Measurements from ENCODE around the gene PLPP1. TPM values are rescaled to one million over a fixed set of nuclear protein-coding genes. Genes with fewer than 3 reads are reported as not detected.

The PLPP1 gene
- polyA plus RNA-seq, 1 of the 3 experiments (the other 2 are of a cell fraction) = 32.8 TPM

GRCh38 chr5:55441107-55441771 is 93.5 kb downstream of the PLPP1 start:
- no peaks in the 10 kb centered on the region for H3K9me3 ChIP-seq
- no peaks in the 10 kb centered on the region for H3K27me3 ChIP-seq (ENCODE audit: insufficient read depth)
- no peak for TF ChIP-seq FOXJ3 (CRISPR knock-in tag; IDR thresholded peaks at IDR 0.05)
- no peak for TF ChIP-seq SIN3A (IDR thresholded peaks at IDR 0.05; ENCODE audit: borderline replicate concordance, low read depth, low read length)
- no peak for TF ChIP-seq POLR2AphosphoS5 (IDR thresholded peaks at IDR 0.05; ENCODE audit: low read depth, low read length)
- TF ChIP-seq CTCF (IDR thresholded peaks at IDR 0.05) = no peak
- no peak for TF ChIP-seq GATA2 (CRISPR knock-in tag; IDR thresholded peaks at IDR 0.05)
- TF ChIP-seq FOSL2 (IDR thresholded peaks at IDR 0.05; ENCODE audit: borderline replicate concordance, low read depth) = no peak
- TF ChIP-seq TEAD4 (IDR thresholded peaks at IDR 0.05; ENCODE audit: borderline replicate concordance, insufficient read depth) = no peak
- no peak for TF ChIP-seq EP300 (IDR thresholded peaks at IDR 0.05; ENCODE audit: borderline replicate concordance in 1 of 2, low read depth in 1 of 2, low read length in 1 of 2)
- TF ChIP-seq REST (IDR thresholded peaks at IDR 0.05; ENCODE audit: low read depth, low read length) = no peak
- TF ChIP-seq TAF1 (IDR thresholded peaks at IDR 0.05; ENCODE audit: borderline replicate concordance, low read depth, low read length) = no peak
- no peak for TF ChIP-seq YY1 (IDR thresholded peaks at IDR 0.05; ENCODE audit: low read depth)
- no peak for TF ChIP-seq RFX5 (IDR thresholded peaks at IDR 0.05; ENCODE audit: low read length)
- TF ChIP-seq FOXM1 (IDR thresholded peaks at IDR 0.05; ENCODE audit: low read depth) = no peak
- TF ChIP-seq, protein P1, sequence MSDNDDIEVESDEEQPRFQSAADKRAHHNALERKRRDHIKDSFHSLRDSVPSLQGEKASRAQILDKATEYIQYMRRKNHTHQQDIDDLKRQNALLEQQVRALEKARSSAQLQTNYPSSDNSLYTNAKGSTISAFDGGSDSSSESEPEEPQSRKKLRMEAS (IDR thresholded peaks at IDR 0.05; ENCODE audit: low read depth) = no peak
- peaks cover 31 to 32% of the 10 kb centered on the region in 2 experiments for H3K4me1 ChIP-seq (ENCODE audit: control insufficient read depth in 1 of 2, insufficient read depth in 2 of 2, low read depth in 1 of 2, low read length in 1 of 2)
- no peaks in the 10 kb centered on the region for H3K36me3 ChIP-seq (replicated peaks in 1 of 2; ENCODE audit: control insufficient read depth in 1 of 2, insufficient read depth in 2 of 2, low read length in 1 of 2)
- H4K20me1 ChIP-seq (ENCODE audit: insufficient read depth) = no peaks in the 10 kb centered on the region
- WGBS (ENCODE audit: low lambda C conversion rate) = 87% methylated on average over 3 of the region's 3 CpGs
- H3K79me2 ChIP-seq (ENCODE audit: insufficient read depth) = no peaks in the 10 kb centered on the region; the same call in 1 of the 2 replicates
- no peak overlapping the region for H2AFZ ChIP-seq (ENCODE audit: low read depth)
- ChIA-PET CTCF (interaction anchor here (1.2 kb wide), 1 partner anchor 250 kb away, joined by 5 read pairs; no protein-coding TSS in a partner anchor), POLR2A (no interaction called here)
- H3K27ac ChIP-seq (ENCODE audit: low read depth in 2 of 2, low read length in 1 of 2) = peak overlapping the region in 1 of 2 experiments; percentile 58; a peak in 3 of 4 replicates
- no peak overlapping the region for H3K4me2 ChIP-seq
- H3F3A ChIP-seq (replicated peaks; ENCODE audit: insufficient read depth) = peaks cover 27% of the 10 kb centered on the region
- no peak overlapping the region for H3K4me3 ChIP-seq (ENCODE audit: low read depth in 2 of 2, low read length in 1 of 2)
- H3K9ac ChIP-seq = no peak overlapping the region
- DNase-seq = no peak
- no peaks in the 10 kb centered on the region for H3K9me2 ChIP-seq

Data from SK-N-SH (cell line).